ENCODE data around the gene SNX4.

The SNX4 gene

DNA sequence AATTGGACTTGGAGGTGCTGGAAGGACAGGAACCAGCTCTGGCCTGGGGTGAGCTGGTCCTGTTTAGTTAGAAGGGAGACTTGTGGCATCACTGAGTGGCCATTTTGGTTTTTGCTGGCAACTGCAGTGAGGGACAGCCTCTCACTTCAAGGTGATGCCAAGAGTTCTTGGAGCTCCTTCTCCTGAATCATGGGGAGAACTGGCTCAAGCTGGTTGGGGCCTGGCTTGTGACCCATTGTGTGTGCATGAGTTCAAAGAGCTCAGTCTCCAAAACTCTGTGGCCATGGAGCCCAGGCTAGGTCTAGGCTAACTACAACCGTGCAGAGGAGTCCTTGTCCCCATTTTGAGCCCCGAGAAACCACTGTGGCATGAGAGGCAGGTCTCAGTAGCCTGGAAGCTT, 84.8 kb downstream of the SNX4 start:
- TF ChIP-seq, protein P1, sequence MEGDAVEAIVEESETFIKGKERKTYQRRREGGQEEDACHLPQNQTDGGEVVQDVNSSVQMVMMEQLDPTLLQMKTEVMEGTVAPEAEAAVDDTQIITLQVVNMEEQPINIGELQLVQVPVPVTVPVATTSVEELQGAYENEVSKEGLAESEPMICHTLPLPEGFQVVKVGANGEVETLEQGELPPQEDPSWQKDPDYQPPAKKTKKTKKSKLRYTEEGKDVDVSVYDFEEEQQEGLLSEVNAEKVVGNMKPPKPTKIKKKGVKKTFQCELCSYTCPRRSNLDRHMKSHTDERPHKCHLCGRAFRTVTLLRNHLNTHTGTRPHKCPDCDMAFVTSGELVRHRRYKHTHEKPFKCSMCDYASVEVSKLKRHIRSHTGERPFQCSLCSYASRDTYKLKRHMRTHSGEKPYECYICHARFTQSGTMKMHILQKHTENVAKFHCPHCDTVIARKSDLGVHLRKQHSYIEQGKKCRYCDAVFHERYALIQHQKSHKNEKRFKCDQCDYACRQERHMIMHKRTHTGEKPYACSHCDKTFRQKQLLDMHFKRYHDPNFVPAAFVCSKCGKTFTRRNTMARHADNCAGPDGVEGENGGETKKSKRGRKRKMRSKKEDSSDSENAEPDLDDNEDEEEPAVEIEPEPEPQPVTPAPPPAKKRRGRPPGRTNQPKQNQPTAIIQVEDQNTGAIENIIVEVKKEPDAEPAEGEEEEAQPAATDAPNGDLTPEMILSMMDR (IDR thresholded peaks at IDR 0.05), result no peak

DNA sequence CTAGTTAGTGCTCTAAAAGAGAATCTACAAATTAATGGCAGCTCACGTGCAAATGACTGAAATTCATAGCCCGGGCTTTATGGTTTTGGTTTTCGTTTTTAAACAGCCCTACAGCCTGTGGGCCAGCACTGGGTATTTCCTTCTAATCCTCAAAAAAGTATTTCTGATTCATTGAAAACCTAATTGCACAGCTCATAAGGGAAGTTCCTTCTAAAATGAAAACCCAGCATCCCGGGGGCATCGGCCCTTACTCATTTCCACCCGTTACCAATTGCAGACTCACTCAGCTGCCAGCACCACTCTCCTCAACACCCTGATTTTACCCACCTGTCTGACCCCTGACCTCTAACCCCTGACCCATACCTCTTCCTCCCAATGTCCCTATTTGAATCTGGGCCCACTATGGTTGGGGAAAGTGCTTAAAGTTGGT, 85.4 kb downstream of the SNX4 start:
- TF ChIP-seq, protein P1 (IDR thresholded peaks at IDR 0.05), result no peak

DNA sequence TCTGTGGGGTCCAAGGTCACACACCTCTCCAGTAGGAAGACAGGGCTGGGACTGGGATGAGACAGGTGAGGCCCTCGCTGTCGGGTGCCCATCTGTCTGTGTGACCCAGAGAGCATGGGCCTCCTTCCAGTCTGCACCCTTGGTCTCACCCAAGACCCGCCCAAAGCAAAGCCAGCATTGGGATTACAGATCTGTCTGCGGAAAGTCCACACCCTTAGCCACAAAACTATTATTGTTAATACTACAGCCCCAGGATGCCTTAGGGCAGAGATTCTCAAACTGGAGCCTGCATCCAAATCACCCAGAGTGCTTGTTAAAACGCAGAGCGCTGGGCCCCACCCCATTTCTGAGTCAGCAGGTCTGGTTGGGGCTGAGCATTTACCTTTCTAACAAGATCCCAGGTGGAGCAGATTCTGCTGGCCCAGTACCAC, 86.4 kb downstream of the SNX4 start:
- TF ChIP-seq, protein P1 (IDR thresholded peaks at IDR 0.05), result no peak

DNA sequence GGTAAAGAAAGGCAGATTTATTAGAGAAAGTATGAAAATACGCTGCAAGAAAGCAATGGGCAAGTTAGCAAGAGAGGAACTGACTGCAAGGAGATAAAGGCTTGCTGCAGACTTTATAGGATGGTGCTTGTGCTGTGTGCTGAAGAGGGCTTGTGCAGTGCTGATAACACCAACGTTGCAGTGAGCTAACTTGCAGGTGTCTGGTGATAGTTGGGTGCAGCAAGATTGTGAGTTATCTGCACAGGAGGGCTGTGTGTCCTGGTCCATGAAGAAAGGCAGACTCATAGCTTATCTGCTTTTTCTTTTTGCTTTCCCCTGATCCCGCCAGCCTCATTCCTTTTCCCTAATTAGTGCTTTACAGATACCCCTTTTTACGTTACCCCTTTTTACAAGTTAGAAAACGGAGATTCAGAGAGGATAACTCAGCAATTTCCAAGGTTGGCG, 86.9 kb downstream of the SNX4 start:
- TF ChIP-seq, protein P1 (IDR thresholded peaks at IDR 0.05), result no peak

DNA sequence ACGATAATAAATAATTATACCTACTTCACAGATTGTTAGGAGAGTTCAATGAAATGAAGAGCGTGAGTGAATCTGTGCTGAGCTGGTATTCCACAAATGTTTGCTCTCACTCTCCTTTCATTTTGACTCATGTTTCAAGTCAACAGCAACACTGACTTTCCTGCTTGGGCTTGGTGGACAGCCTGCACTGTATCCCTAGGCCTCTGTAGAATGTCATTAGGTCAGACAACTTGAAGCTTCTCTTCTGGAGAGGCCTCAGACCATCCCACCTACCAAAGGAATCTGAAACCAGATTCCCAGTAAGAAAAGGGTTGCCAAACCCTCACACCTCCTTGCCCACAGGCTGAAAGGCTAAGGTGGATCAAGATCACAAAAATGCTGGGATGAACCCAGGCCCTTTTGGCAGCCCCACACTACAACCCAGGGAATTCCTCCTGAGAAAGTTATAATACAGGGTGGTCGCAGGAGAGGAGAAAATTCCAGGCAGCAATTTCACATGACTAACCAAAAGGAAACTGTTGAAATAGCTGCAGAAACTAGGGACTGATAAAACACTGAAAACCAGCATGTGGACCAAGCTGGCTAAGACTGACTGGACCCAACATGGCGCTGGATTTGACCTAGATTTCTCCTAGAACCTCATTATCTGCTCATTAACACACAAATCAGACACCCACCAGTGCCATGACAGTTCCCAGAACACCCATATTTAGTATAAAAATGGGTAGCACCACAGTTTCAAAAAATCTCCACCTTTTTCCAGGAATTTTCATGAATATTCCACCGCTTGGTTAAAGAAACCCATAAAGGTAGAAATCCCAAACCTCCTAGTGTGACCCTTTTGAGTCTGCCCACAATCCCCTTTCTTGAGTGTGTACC, 87.9 kb downstream of the SNX4 start:
- TF ChIP-seq, protein P1 (IDR thresholded peaks at IDR 0.05), result no peak

DNA sequence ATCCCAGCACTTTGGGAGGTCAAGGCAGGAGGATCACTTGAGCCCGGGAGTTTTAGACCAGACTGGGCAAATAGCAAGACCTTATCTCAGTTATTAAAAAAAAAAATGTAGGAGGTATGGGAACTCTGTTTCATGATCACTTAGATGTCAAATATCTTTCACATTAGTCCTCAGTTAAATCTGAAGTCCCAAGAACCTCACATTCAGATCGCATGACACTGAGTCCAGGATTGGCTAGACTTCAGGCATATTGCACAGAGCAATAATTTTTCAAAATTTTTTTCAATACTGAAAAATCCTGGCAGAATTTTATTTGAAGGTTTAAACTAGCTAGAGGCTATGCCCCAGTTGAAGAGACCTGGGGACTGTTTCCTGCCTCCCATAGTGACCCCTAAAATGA, 88.6 kb downstream of the SNX4 start:
- TF ChIP-seq, protein P1 (IDR thresholded peaks at IDR 0.05), result no peak

DNA sequence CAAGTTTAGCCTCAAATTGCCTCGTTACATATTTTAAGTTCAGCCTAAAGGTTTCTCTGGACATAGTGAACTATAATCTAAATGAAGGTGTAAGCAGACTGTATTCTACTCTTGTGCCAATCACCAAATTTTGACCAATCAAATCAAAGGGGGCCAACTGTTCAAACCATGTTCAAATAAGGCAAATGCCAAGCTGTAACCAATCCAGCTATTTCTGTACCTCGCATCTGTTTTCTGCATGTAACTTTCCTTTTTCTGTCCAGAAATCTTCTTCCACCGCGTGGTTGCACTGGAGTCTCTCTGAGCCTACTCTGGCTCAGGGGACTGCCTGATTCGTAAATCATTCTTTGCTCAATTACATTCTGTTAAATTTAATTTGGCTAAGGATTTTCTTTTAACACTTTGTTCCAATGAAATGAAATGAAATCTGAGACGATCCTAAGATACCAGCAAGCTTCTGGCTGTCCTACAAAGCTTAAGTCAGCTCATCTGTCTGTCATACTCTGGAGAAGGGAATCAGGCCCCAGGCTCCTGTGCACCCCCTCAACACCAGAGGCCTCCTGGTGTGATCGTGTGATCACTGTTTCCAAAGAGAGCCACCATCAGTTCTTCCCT, 91.7 kb downstream of the SNX4 start:
- TF ChIP-seq, protein P1 (IDR thresholded peaks at IDR 0.05), result no peak
